GM19099 (cell line): ENCODE measurements around the gene RNF17.

Experiments
- POLR2A ChIP-seq: IDR thresholded peaks from 3 replicates; pipeline ENCODE4 v1.6.1; 2011; ENCODE audit warnings: low read depth; ENCODE audit not compliant: insufficient read length; ENCODE audit errors: extremely low read depth

RNF17 gene

DNA sequence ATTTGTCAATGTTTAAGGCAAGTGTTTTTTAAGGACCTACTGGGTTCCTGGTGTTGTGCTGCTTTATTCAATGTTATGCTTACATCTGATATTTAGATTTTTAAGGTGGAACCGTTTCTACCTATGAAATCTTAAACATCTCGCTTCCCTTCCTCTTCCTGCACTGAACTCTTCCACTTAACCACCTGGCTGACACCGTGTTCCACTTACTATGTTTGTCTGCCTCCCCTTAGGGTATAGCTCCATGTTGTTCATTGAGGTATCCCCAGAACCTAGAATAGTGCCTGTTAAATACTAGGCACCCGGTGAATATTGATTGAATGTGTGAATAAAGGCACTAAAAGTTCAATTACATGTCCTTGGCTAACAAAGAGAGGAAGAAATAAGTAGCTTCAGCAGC, 104.9 kb downstream of the RNF17 start:
- TF ChIP-seq POLR2A = no peak

- TF ChIP-seq POLR2A = no peak
These were observed 106.4 kb downstream of the RNF17 start for GRCh38 chr13:24870380-24870760.

DNA sequence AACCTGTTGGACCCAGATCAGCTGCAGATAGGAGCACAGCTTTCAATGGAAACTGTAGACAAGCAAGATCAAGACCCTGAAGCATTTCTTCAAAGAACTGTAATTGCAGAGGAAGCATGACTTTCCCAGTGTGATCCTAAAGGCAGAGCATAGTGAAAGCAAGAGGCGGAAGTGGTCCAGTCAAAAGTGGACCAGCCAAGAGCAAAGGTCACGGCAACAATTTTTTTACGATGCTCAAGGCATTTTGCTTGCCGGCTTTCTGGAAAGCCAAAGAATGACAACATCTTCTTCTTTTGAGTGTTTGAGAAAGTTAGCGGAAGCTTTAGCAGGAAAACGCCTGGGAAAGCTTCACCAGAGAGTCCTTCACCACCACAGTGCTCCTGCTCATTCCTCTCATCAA, 111.6 kb downstream of the RNF17 start:
- no peak for TF ChIP-seq POLR2A

DNA sequence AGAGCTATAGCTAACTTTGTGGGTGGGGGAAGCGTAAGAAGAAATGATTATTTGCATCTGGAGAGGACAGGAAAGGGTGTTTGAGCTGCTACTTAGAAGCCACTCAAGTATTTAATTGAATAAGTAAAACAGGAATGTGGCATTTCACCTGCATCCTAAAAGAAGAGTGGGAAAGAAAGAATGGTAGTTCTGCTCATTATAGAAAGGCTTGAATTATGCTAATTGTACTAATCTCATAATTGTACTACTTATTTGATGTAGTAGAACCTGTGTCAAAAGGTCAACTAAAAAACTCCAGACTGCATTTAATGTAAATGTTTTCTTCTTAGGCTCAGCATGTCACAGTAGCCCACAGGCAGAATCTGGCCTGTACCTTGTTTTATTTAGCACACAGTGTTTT, 113.6 kb downstream of the RNF17 start:
- no peak for TF ChIP-seq POLR2A

DNA sequence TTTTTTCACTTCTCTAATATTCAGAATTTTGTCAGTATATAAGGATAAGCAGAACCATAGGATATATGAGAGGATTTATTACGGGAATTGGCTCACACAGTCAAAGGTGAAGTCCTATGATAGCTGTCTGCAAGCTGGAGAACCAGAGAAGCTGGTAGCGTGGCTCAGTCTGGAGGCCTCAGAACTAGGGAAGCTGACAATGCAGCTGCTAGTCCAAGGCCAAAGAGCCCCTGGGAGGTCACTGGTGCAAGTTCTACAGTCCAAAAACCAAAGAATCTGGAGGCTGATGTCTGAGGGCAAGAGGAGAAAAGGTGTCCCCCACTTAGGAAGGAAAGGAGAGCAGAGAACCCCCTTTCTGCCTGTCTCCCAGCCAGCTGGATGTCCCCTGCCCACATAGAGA, 114.4 kb downstream of the RNF17 start:
- TF ChIP-seq POLR2A = no peak

- TF ChIP-seq POLR2A = no peak
These were observed 118.7 kb downstream of the RNF17 start for GRCh38 chr13:24882665-24883064.

DNA sequence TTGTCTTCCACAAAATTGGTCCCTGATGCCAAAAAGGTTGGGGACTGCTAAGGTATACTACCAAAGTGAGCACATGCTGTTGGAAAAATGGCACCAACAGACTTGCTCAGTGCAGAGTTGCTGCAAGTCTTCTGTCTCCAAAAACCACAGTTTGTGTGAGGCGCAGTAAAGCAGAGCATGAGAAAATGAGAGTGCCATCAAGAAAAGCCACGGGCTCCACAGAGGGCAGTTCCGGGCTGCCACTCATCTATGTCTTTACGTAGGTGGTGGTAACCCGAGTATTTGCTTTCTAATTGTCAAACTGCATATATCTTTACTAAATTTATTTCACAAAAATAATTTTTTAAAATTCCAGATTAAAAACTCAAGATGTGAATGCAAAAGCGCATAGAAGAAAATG, 123.8 kb downstream of the RNF17 start:
- no peak for TF ChIP-seq POLR2A

DNA sequence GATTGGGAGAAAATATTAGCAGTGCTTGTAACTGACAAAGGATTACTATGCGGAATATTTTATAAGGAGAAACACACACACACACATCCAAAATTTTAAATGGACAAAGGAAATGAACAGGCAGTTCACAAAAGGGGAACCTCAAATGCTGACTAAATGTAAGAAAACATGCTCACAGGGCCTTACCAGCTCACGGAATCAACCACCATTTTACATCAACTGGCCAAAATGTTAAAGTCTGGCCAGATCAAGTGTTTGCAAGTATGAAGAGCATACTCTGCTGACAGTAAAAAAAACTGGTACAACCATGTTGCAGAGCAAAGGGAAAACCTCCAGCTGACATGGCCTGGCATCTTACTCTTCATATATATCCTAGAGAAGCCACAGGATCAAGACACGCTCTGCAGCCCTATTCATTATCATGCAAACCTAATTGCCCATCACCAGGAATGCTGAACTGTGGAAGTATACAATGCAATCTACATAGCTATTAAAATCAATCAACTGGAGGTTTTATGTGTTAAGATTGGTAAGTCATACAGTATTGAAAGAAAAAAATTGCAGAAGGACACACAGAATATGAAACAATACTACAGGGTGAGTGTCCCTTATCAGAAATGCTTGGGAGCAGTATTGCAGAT, 124.4 kb downstream of the RNF17 start:
- TF ChIP-seq POLR2A = no peak

- no peak for TF ChIP-seq POLR2A
These were observed 126.3 kb downstream of the RNF17 start for GRCh38 chr13:24890256-24890655.

- no peak for TF ChIP-seq POLR2A
These were observed 127.6 kb downstream of the RNF17 start for GRCh38 chr13:24891476-24892108.

DNA sequence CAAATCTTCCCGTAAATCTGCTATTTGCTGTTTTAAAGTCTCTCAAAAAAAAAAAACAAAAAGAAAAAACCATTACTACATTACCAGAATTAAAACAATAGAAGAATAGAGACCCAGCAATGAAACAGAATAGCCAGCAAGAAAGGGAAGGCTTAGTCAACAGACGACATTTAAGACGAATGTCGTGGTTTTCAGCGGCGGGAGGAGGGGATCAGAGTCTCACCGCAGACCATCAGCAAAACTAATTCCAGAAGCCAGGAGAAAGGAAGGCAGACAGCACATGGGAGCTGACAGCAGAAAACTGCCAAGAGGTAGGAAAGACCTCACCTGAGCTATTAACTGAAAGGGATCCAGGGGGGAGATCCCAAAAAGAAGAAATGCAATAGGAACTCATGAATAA, 128.9 kb downstream of the RNF17 start:
- TF ChIP-seq POLR2A = no peak

DNA sequence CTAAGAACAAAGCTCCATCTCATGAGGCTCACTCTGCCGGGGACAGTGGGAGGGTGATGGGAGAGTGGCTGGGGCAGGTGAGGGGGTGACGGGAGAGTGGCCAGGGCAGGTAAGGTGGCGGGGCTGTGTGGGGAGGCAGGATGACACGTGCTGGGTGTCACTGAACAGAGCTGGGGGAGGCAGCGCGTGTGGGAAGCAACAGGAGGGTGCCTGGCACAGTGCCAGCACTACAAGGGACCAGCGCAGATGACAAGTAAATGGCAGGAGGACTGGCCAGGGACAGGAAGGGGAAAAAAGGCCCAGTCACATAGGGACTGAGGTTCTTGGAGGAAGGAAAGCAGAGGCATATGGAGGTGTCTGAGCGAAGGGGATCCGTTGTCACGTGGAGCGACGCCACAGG, 129.9 kb downstream of the RNF17 start:
- TF ChIP-seq POLR2A = no peak

DNA sequence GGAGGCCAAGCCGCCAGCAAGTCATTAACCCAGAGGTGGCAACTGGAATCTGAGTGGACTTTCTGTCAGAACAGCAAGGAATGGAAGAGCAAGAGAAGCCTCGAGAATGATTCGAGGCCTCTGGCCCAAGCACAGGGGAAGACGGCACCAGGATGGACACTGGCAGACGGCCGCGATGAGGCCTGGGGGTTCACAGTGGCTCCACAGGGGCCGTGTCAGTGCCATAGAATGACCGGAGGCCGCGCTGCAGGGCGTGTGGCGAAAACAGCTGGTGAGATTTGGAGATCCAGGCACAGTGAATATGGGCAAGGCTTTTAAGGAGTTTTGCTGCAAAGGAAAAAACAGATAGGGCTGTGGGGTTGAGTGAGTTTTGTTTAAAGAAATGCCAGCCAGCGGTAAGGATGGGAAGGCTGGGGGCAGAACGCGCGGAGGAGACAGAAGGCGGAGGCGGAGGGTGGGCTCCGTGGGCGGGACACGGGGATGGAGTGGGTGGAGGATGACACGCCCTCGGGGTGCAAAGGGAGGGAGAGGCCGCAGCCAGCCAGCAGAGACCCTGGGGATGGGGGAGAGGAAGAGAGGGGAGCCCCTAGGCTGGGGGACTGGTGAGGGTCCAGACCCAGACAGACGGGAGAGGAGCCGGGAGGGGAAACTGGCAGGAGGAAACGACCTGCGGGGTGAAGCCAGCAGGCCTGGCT, 130.5 kb downstream of the RNF17 start:
- TF ChIP-seq POLR2A = no peak

DNA sequence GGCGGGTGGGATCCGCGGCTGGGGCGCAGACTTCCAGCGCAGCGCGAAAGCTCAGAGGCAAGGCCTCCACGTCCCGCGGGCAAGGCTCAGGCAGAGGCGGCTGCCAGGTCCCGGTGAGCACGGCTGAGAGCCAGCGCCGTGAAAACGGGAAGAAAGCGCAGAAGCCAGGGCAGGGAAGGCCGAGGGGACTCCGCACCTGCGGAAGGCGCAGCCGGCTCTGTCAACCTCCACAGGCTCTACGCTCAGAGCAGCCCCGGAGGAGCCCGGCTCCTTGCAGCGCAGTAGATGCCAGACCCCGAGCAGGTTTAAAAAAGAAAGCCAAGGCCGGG, 131.0 kb downstream of the RNF17 start:
- TF ChIP-seq POLR2A = no peak

DNA sequence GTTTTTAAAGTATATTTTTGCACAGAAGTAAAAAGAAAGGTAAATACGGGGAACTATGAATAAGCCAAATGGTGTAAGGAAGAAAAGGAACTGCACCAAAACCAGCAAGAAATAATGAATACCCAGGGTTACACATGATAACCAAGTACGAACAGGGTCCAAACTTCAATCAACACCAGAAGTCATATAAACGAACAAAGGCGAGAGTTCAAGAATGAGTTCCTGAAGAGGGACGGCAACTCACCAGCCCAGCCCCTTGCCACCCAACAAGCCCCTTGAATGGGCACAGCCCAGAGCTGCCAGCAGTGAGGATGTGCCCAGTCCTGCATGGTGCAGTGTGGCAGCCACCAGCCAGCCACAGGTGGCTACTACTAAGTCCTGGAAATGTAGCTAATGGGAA, 132.1 kb downstream of the RNF17 start:
- no peak for TF ChIP-seq POLR2A

GRCh38 chr13:24897293-24897692, 133.3 kb downstream of the RNF17 start:
- TF ChIP-seq POLR2A = no peak
